Middle frontal gyrus (tissue), 1 donor: Measurements from ENCODE around the gene CEACAM19.
A peak's percentile ranks its signal among the peaks of the same experiment; 100 is the strongest.

ENCODE experiments used
- DNase-seq: peaks from one replicate; pipeline ENCODE4 v3.0.0-alpha.2; 2015; ENCODE audit warnings: low spot score; ENCODE audit errors: extremely low spot score

Gene CEACAM19

GRCh38 chr19:44722131-44723121, 51.1 kb downstream of the CEACAM19 start:
- no peak for DNase-seq

GRCh38 chr19:44723299-44723951, 52.1 kb downstream of the CEACAM19 start:
- DNase-seq: no peak

- peak; percentile 15 for DNase-seq
These were observed 52.7 kb downstream of the CEACAM19 start for GRCh38 chr19:44723952-44724319.

GRCh38 chr19:44725251-44725650, 54.0 kb downstream of the CEACAM19 start:
- no peak for DNase-seq

- no peak for DNase-seq
These were observed 54.4 kb downstream of the CEACAM19 start for GRCh38 chr19:44725684-44726083.

- DNase-seq: no peak
These were observed 55.2 kb downstream of the CEACAM19 start for GRCh38 chr19:44726465-44726864.

GRCh38 chr19:44728178-44728577, 56.9 kb downstream of the CEACAM19 start:
- no peak for DNase-seq

GRCh38 chr19:44729516-44730033, 58.3 kb downstream of the CEACAM19 start:
- DNase-seq: no peak

GRCh38 chr19:44731081-44731480, 59.8 kb downstream of the CEACAM19 start:
- no peak for DNase-seq

- no peak for DNase-seq
These were observed 60.3 kb downstream of the CEACAM19 start for GRCh38 chr19:44731622-44732021.

GRCh38 chr19:44732235-44733014, 61.1 kb downstream of the CEACAM19 start:
- DNase-seq: no peak
